Measurements from ENCODE around the gene STYK1. TPM values are rescaled to one million over a fixed set of nuclear protein-coding genes. Genes with fewer than 3 reads are reported as not detected.

The STYK1 gene
- total and polyA plus RNA-seq, 9 of the 15 experiments (the other 6 are each of a cell fraction or from before 2014, with no cell fraction given), result 0.31 to 1.8 (median 0.64) TPM

DNA sequence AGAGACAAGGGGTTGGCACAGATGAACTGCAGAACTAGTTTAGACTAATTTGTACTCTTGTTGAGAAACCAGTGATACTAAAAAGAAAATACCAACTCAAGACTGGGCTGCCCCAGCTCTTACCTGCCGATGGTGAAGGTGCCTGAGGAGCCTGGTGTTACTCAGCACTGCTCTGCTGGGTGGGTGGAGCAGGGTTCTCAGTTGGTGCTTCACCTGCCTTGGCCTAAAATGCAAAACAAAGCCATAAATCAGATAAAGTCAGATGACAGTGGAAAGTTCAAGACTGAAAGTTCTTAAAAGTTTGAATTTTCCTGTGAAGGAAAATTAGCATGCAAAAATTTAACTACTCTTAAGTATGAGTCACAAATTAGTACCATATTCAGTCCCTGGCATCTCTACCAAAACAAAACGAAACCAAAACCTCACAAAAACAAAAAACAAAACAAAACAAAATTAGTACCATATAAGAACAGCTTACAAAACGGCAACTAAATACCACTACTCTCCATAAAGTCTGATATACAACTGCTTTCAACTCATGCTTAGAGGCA lies 27.4 kb upstream of the STYK1 start:
- peaks cover 87% of the 10 kb centered on the region for H3K36me3 ChIP-seq (ENCODE audit: control insufficient read depth, insufficient read depth, low read length)
- no peaks in the 10 kb centered on the region for H3K9me3 ChIP-seq (replicated peaks; ENCODE audit: control insufficient read depth, insufficient read depth, low read depth, low read length)
- H3K27ac ChIP-seq (ENCODE audit: extremely low read depth, low read depth, low read length), result no peak overlapping the region
- no peaks in the 10 kb centered on the region for H3K4me1 ChIP-seq (replicated peaks in 1 of 2; ENCODE audit: control insufficient read depth in 2 of 2, insufficient read depth in 2 of 2, low read length in 2 of 2)
- H3K9me1 ChIP-seq (ENCODE audit: control insufficient read depth, insufficient read depth, low read length), result no peaks in the 10 kb centered on the region
- no peak for FAIRE-seq
- no peak overlapping the region for H3K4me2 ChIP-seq (ENCODE audit: insufficient read depth, low read length)
- BruUV-seq (replicated peaks), result no TSS peak
- DNase-seq (ENCODE audit: extremely low read depth in 1 of 4, low spot score in 3 of 4), result no peak
- no peaks in the 10 kb centered on the region for H3K27me3 ChIP-seq (ENCODE audit: control insufficient read depth in 2 of 2, insufficient read depth in 2 of 2, low read length in 2 of 2)
- WGBS (ENCODE audit: insufficient coverage, low coverage, missing lambda C conversion rate), result 76% methylated on average over 3 of the region's 3 CpGs
- intact Hi-C loops (cut with micrococcal nuclease), result no loop called here
- no peak overlapping the region for H2AFZ ChIP-seq (ENCODE audit: low read depth, low read length)
- ChIA-PET CTCF (ENCODE audit: low intra/inter-chr PET ratio) (no interaction called here), POLR2A (no interaction called here)
- in situ Hi-C loops (cut with MboI), result no loop called here
- H3K79me2 ChIP-seq (ENCODE audit: control insufficient read depth, insufficient read depth, low read length), result no peaks in the 10 kb centered on the region
- no peak overlapping the region for H3K4me3 ChIP-seq
- no peaks in the 10 kb centered on the region for H4K20me1 ChIP-seq (replicated peaks; ENCODE audit: control insufficient read depth, insufficient read depth, low read length)
- TF ChIP-seq E4F1 (CRISPR knock-in tag; IDR thresholded peaks at IDR 0.05; ENCODE audit: borderline replicate concordance), result no peak
- peak; percentile 5 for TF ChIP-seq MEIS2 (IDR thresholded peaks at IDR 0.05; ENCODE audit: partially characterized antibody)
- TF ChIP-seq, protein P1, sequence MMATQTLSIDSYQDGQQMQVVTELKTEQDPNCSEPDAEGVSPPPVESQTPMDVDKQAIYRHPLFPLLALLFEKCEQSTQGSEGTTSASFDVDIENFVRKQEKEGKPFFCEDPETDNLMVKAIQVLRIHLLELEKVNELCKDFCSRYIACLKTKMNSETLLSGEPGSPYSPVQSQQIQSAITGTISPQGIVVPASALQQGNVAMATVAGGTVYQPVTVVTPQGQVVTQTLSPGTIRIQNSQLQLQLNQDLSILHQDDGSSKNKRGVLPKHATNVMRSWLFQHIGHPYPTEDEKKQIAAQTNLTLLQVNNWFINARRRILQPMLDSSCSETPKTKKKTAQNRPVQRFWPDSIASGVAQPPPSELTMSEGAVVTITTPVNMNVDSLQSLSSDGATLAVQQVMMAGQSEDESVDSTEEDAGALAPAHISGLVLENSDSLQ (IDR thresholded peaks at IDR 0.05), result 0 out of 2 replicates have a peak, but pooled peaks have one; percentile 11
- TF ChIP-seq COPS2 (conservative IDR thresholded peaks at IDR 0.05), result no peak
- TF ChIP-seq, protein P2, sequence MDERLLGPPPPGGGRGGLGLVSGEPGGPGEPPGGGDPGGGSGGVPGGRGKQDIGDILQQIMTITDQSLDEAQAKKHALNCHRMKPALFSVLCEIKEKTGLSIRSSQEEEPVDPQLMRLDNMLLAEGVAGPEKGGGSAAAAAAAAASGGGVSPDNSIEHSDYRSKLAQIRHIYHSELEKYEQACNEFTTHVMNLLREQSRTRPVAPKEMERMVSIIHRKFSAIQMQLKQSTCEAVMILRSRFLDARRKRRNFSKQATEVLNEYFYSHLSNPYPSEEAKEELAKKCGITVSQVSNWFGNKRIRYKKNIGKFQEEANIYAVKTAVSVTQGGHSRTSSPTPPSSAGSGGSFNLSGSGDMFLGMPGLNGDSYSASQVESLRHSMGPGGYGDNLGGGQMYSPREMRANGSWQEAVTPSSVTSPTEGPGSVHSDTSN (CRISPR knock-in tag; IDR thresholded peaks at IDR 0.05; ENCODE audit: low read depth), result no peak
- TF ChIP-seq, protein P2 (tag; conservative IDR thresholded peaks at IDR 0.05; ENCODE audit: low read depth), result 0 out of 2 replicates have a peak, but pooled peaks have one; percentile 13
- no peak for TF ChIP-seq ZNF444 (CRISPR knock-in tag; IDR thresholded peaks at IDR 0.05)
- no peak overlapping the region for H3K9ac ChIP-seq (ENCODE audit: insufficient read depth in 1 of 2, low read depth in 2 of 2, low read length in 2 of 2)
- ATAC-seq, result no peak

Measured in K562 (cell line).